WTC11 (cell line): ENCODE results near the gene PDK2. TPM values are rescaled to one million over a fixed set of nuclear protein-coding genes. Genes with fewer than 3 reads are reported as not detected.

Source experiments
- ATAC-seq: fragments of 200-7000 bp; cut with Tn5 transposase; 2 replicates; pipeline ENCODE4 v1.10.0; 2021; ENCODE audit warnings: mild to moderate bottlenecking, moderate library complexity
- CTCF ChIA-PET: fragments of 300-600 bp; sonication (Branson Sonifier 250); formaldehyde crosslinking; loops from one replicate; lab custom pipeline; 2021; ENCODE audit warnings: antibody characterized with exemption; lab: Charles Lee
- POLR2A ChIA-PET: fragments of 350-600 bp; sonication (Branson Sonifier 250); formaldehyde crosslinking; loops from one replicate; lab custom pipeline; 2021; ENCODE audit warnings: antibody characterized with exemption; lab: Charles Lee
- DNase-seq: peaks from one replicate; pipeline ENCODE4 v3.0.0; 2021; ENCODE audit warnings: low spot score
- H3K27ac Mint-ChIP-seq: 2 replicates; pipeline ENCODE4 v1.8.0; 2021; ENCODE audit warnings: mixed read lengths
- H3K27me3 Mint-ChIP-seq: 2 replicates; pipeline ENCODE4 v1.8.0; 2021; ENCODE audit warnings: low read depth, mild to moderate bottlenecking, moderate library complexity, mixed read lengths
- H3K36me3 Mint-ChIP-seq: 2 replicates; pipeline ENCODE4 v1.8.0; 2021; ENCODE audit warnings: mixed read lengths
- H3K4me1 Mint-ChIP-seq: 2 replicates; pipeline ENCODE4 v1.8.0; 2022; ENCODE audit warnings: mixed read lengths
- H3K4me3 Mint-ChIP-seq: 2 replicates; pipeline ENCODE4 v1.8.0; 2021; ENCODE audit warnings: mild to moderate bottlenecking, moderate library complexity, mixed read lengths
- H3K9me3 Mint-ChIP-seq: 2 replicates; pipeline ENCODE4 v1.8.0; 2021; ENCODE audit warnings: mixed read lengths
- AFF4 ChIP-seq: sonication (generic); formaldehyde crosslinking; IDR thresholded peaks from 2 replicates; pipeline ENCODE4 v1.8.1; 2023; ENCODE audit warnings: mild to moderate bottlenecking, missing genetic modification reagents, borderline replicate concordance
- ATF3 ChIP-seq: sonication (generic); formaldehyde crosslinking; conservative IDR thresholded peaks from 2 replicates; pipeline ENCODE4 v1.8.1; 2022; ENCODE audit warnings: mild to moderate bottlenecking, missing genetic modification reagents
- CTCF ChIP-seq: fragments of 200-600 bp; IDR thresholded peaks from 2 replicates; pipeline ENCODE4 v1.8.0; 2022; ENCODE audit warnings: antibody characterized with exemption
- E2F4 ChIP-seq: sonication (generic); formaldehyde crosslinking; IDR thresholded peaks from 2 replicates; pipeline ENCODE4 v1.8.1; 2022; ENCODE audit warnings: low read depth, mild to moderate bottlenecking, moderate library complexity, missing genetic modification reagents, borderline replicate concordance
- EMX1 ChIP-seq: fragments of 250-450 bp; sonication (Bioruptor Pico); IDR thresholded peaks from 2 replicates; pipeline ENCODE4 v1.8.0; 2021; ENCODE audit warnings: mild to moderate bottlenecking
- FOXJ3 ChIP-seq: sonication (generic); formaldehyde crosslinking; IDR thresholded peaks from 2 replicates; pipeline ENCODE4 v1.9.0; 2021; ENCODE audit warnings: missing genetic modification reagents, mild to moderate bottlenecking, borderline replicate concordance
- HMGA2 ChIP-seq: fragments of 250-450 bp; sonication (Bioruptor Pico); IDR thresholded peaks from 2 replicates; pipeline ENCODE4 v1.4.0; 2021; ENCODE audit warnings: mild to moderate bottlenecking, moderate library complexity
- IRF1 ChIP-seq: sonication (generic); formaldehyde crosslinking; IDR thresholded peaks from 2 replicates; pipeline ENCODE4 v1.8.0; 2023; ENCODE audit warnings: missing genetic modification reagents
- MAX ChIP-seq: sonication (generic); formaldehyde crosslinking; IDR thresholded peaks from 2 replicates; pipeline ENCODE4 v1.8.0; 2022; ENCODE audit warnings: mild to moderate bottlenecking, missing genetic modification reagents
- NFE2L1 ChIP-seq: sonication (generic); formaldehyde crosslinking; IDR thresholded peaks from 2 replicates; pipeline ENCODE4 v1.8.1; 2023; ENCODE audit warnings: missing genetic modification reagents
- OVOL2 ChIP-seq: fragments of 250-450 bp; sonication (Bioruptor Pico); IDR thresholded peaks from 2 replicates; pipeline ENCODE4 v1.9.0; 2021; ENCODE audit warnings: mild to moderate bottlenecking, borderline replicate concordance
- PREB ChIP-seq: sonication (generic); formaldehyde crosslinking; IDR thresholded peaks from 2 replicates; pipeline ENCODE4 v1.8.1; 2022; ENCODE audit warnings: mild to moderate bottlenecking, missing genetic modification reagents, moderate library complexity, borderline replicate concordance
- SOX15 ChIP-seq: fragments of 250-450 bp; sonication (Bioruptor Pico); IDR thresholded peaks from 2 replicates; pipeline ENCODE4 v1.9.0; 2021; ENCODE audit warnings: mild to moderate bottlenecking
- TEAD1 ChIP-seq: sonication (generic); formaldehyde crosslinking; IDR thresholded peaks from 2 replicates; pipeline ENCODE4 v1.8.0; 2022; ENCODE audit warnings: mild to moderate bottlenecking, missing genetic modification reagents
- ZMAT4 ChIP-seq: fragments of 250-450 bp; sonication (Bioruptor Pico); IDR thresholded peaks from 2 replicates; pipeline ENCODE4 v1.9.0; 2021; ENCODE audit warnings: mild to moderate bottlenecking
- ZNF121 ChIP-seq: sonication (generic); formaldehyde crosslinking; IDR thresholded peaks from 2 replicates; pipeline ENCODE4 v1.8.0; 2023; ENCODE audit warnings: missing genetic modification reagents
- ZNF281 ChIP-seq: sonication (generic); formaldehyde crosslinking; IDR thresholded peaks from 2 replicates; pipeline ENCODE4 v1.8.0; 2023; ENCODE audit warnings: mild to moderate bottlenecking, missing genetic modification reagents
- ZNF416 ChIP-seq: fragments of 250-450 bp; sonication (Bioruptor Pico); IDR thresholded peaks from 2 replicates; pipeline ENCODE4 v1.9.0; 2021; ENCODE audit warnings: mild to moderate bottlenecking, inconsistent platforms
- ZNF425 ChIP-seq: fragments of 250-450 bp; sonication (Bioruptor Pico); conservative IDR thresholded peaks from 2 replicates; pipeline ENCODE4 v1.9.0; 2021; ENCODE audit warnings: mild to moderate bottlenecking
- total RNA-seq: library from RNA; stranded (reverse); gene quantifications from 3 replicates; pipeline ENCODE4 v1.2.3, GENCODE V29; 2021

The PDK2 gene
- total RNA-seq, 1 experiment from 2014 or later, result 16.6 TPM

GRCh38 chr17:50106393-50107131, 11.4 kb downstream of the PDK2 start (continued):
- TF ChIP-seq ZNF425 (CRISPR knock-in tag) (no peak), IRF1 (CRISPR knock-in tag) (no peak), FOXJ3 (CRISPR knock-in tag) (no peak), ZNF281 (CRISPR knock-in tag) (no peak), MAX (no peak), EMX1 (no peak), SOX15 (CRISPR knock-in tag) (no peak), ZNF121 (CRISPR knock-in tag) (no peak), NFE2L1 (CRISPR knock-in tag) (no peak), OVOL2 (CRISPR knock-in tag) (no peak)
- TF ChIP-seq, all 79 proteins: peak for 0

- Mint-ChIP-seq H3K9me3 (no peaks in the 10 kb centered on the region), H3K27ac (no peak overlapping the region), H3K36me3 (no peaks in the 10 kb centered on the region), H3K27me3 (no peaks in the 10 kb centered on the region), H3K4me1 (peaks cover 4% of the 10 kb centered on the region; the same call in 1 of the 2 replicates), H3K4me3 (no peak overlapping the region)
- POLR2A ChIA-PET, result interaction anchor here (0.6 kb wide), 1 partner anchor 24 kb away, joined by 6 read pairs; no protein-coding TSS in a partner anchor
- CTCF ChIA-PET, result interaction anchor here (1.2 to 8.4 kb wide), 5 partner anchors 9 to 53 kb away, joined by 3 to 118 read pairs (median 3); partner anchors contain the start of gene PDK2
- DNase-seq (no peak), ATAC-seq (no peak)
- no peak for TF ChIP-seq PREB (CRISPR knock-in tag)
- TF ChIP-seq E2F4 (CRISPR knock-in tag), result no peak
- no peak for TF ChIP-seq TEAD1 (CRISPR knock-in tag)
- TF ChIP-seq ATF3 (CRISPR knock-in tag), result no peak
- TF ChIP-seq ZMAT4, result no peak
- TF ChIP-seq AFF4 (CRISPR knock-in tag), result no peak
- no peak for TF ChIP-seq HMGA2
- TF ChIP-seq ZNF416, result no peak
- TF ChIP-seq CTCF, result no peak
Observed at GRCh38 chr17:50107790-50108414, 12.8 kb downstream of the PDK2 start.
